ENCODE measurements around the gene TBCA. TPM values are rescaled to one million over a fixed set of nuclear protein-coding genes. Genes with fewer than 3 reads are reported as not detected.

The TBCA gene
- total RNA-seq, 1 experiment from 2014 or later = 317 TPM

DNA sequence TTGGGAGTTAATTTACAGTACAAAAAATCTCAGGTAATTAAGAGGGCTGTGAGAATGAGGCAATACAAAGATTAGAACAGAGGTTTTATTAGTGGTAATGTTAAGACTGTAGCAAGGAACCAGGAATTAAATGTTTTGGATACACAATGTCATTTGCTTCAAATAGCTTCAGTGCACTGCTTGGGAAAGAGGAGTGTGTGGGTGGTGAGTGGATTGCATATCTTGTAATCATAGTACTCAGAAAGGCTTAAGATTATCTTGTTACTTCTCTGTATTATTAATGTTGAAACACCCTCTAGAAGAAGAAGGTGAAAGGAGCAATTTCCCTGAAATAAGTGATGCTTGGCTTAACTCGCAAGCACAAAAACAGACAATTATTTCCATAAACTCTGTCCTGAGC lies 21.0 kb upstream of the TBCA start:
- no peak overlapping the region for H3K4me2 ChIP-seq (ENCODE audit: low read length)
- no peaks in the 10 kb centered on the region for H3K27me3 ChIP-seq (ENCODE audit: insufficient read depth, low read length)
- no peak overlapping the region for H3K4me3 ChIP-seq (replicated peaks in 1 of 2; ENCODE audit: low read depth in 1 of 2, low read length in 2 of 2)
- no peaks in the 10 kb centered on the region for H3K79me2 ChIP-seq (ENCODE audit: insufficient read depth, low read length)
- no peaks in the 10 kb centered on the region for H4K20me1 ChIP-seq (ENCODE audit: insufficient read depth)
- H2AFZ ChIP-seq (ENCODE audit: low read depth, low read length, poor library complexity, severe bottlenecking) = no peak overlapping the region
- H3K9ac ChIP-seq (ENCODE audit: low read length) = no peak overlapping the region
- DNase-seq (ENCODE audit: low read depth, low spot score) (no peak), ATAC-seq (no peak)
- no peak overlapping the region for H3K27ac ChIP-seq (ENCODE audit: low read depth, low read length)
- TF ChIP-seq EZH2phosphoT487 (IDR thresholded peaks at IDR 0.05; ENCODE audit: borderline replicate concordance) (no peak), SIN3A (IDR thresholded peaks at IDR 0.05; ENCODE audit: low read depth) (no peak), SRF (IDR thresholded peaks at IDR 0.05; ENCODE audit: low read depth) (no peak), ELF1 (IDR thresholded peaks at IDR 0.05; ENCODE audit: borderline replicate concordance, low read depth) (no peak), REST (IDR thresholded peaks at IDR 0.05; ENCODE audit: low read depth) (no peak), JUND (IDR thresholded peaks at IDR 0.05) (no peak), CBX3 (IDR thresholded peaks at IDR 0.05; ENCODE audit: low read depth) (no peak)
- TF ChIP-seq, protein P1, sequence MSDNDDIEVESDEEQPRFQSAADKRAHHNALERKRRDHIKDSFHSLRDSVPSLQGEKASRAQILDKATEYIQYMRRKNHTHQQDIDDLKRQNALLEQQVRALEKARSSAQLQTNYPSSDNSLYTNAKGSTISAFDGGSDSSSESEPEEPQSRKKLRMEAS (IDR thresholded peaks at IDR 0.05) = no peak
- TF ChIP-seq, protein P2, sequence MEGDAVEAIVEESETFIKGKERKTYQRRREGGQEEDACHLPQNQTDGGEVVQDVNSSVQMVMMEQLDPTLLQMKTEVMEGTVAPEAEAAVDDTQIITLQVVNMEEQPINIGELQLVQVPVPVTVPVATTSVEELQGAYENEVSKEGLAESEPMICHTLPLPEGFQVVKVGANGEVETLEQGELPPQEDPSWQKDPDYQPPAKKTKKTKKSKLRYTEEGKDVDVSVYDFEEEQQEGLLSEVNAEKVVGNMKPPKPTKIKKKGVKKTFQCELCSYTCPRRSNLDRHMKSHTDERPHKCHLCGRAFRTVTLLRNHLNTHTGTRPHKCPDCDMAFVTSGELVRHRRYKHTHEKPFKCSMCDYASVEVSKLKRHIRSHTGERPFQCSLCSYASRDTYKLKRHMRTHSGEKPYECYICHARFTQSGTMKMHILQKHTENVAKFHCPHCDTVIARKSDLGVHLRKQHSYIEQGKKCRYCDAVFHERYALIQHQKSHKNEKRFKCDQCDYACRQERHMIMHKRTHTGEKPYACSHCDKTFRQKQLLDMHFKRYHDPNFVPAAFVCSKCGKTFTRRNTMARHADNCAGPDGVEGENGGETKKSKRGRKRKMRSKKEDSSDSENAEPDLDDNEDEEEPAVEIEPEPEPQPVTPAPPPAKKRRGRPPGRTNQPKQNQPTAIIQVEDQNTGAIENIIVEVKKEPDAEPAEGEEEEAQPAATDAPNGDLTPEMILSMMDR (IDR thresholded peaks at IDR 0.05 in 2 of 3, conservative IDR thresholded peaks at IDR 0.05 in 1 of 3; ENCODE audit: borderline replicate concordance in 1 of 3, insufficient read depth in 1 of 3, low read depth in 2 of 3, low read length in 2 of 3) = no peak
- BruUV-seq (replicated peaks) = no TSS peak
- ChIA-PET RAD21 (ENCODE audit: low non-redundant PET in 1 of 2, low total read pairs in 2 of 2, uncharacterized antibody in 2 of 2, unreplicated experiment in 2 of 2) (no interaction called here), CTCF (no interaction called here), POLR2A (no interaction called here)
- intact Hi-C loops (cut with micrococcal nuclease) = no loop called here
- no peaks in the 10 kb centered on the region for H3K9me2 ChIP-seq (ENCODE audit: insufficient read depth)
- no peaks in the 10 kb centered on the region for H3K9me3 ChIP-seq (ENCODE audit: control insufficient read depth in 1 of 2, insufficient read depth in 1 of 2, low read depth in 1 of 2, low read length in 2 of 2)
- H3K4me1 ChIP-seq (ENCODE audit: control insufficient read depth in 1 of 2, insufficient read depth in 2 of 2, low read length in 2 of 2) = no peaks in the 10 kb centered on the region
- H3K36me3 ChIP-seq (ENCODE audit: control insufficient read depth in 1 of 2, insufficient read depth in 2 of 2, low read length in 2 of 2) = no peaks in the 10 kb centered on the region

All from HCT116 (cell line).